Peyer's patch (tissue), 4 donors: Measurements from ENCODE around the gene TSPAN32.

Source experiments
- CTCF ChIP-seq, 6 experiments: fragments of 450-650 bp in 4 of 6; fragments of 200-600 bp in 2 of 6; sonication (generic) in 1 of 6; IDR thresholded peaks; one replicate each; pipeline ENCODE4 v1.5.1; 2017 to 2019; ENCODE audit warnings: antibody characterized with exemption in 6 of 6, mild to moderate bottlenecking in 3 of 6, moderate library complexity in 1 of 6
- POLR2A ChIP-seq, 2 donors: fragments of 450-650 bp; IDR thresholded peaks; one replicate each; pipeline ENCODE4 v1.5.1; 2017; ENCODE audit warnings: antibody characterized with exemption in 2 of 2, mild to moderate bottlenecking in 2 of 2, moderate library complexity in 2 of 2

DNA sequence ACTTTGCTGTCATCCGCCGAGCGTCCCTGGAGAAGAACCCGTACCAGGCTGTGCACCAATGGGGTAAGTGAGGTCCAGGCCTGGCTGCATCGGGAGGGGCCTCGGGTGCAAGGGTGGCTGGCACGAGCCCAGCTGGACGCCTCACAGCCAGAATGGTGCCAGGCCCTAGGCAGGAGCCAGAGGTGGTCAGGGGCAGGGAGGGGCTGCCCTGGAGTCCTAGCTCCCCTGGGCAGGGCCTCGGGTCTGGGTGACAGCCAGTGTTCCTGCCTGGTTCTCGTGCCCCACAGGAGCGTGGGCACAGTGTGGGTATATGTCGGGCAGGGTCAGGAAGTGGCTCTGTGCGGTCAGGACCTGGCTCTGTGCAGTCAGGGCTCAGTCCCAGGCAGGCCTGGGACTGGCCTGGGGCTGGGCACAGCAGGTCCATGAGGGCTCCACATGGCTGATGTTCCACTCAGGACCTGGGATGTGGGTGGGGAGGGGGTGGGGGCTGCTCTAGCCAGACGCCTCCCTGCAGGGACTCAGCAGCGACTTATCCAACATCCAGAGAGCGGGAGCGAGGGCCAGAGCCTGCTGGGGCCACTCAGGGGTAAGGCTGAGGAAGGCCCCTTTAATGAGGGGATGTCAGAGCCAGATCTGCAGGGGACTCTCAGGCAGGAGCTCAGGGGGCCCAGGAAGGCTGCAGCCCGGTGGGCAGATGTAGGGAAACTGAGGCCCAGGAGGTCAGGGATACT, 1.2 kb downstream of the TSPAN32 start:
- TF ChIP-seq CTCF (IDR thresholded peaks at IDR 0.05) (no peak), POLR2A (IDR thresholded peaks at IDR 0.05) (no peak)
